ENCODE results near the gene FANCC. TPM values are rescaled to one million over a fixed set of nuclear protein-coding genes. Genes with fewer than 3 reads are reported as not detected.

The FANCC gene
- total and polyA plus RNA-seq, 2 of the 13 experiments (the other 11 are each of a cell fraction or from before 2014, with no cell fraction given): 7.4 to 8.6 TPM

GRCh38 chr9:95167998-95168397 lies 149.5 kb downstream of the FANCC start:
- H2AFZ ChIP-seq (ENCODE audit: low read length): no peak overlapping the region
- WGBS (ENCODE audit: low lambda C conversion rate): 60% methylated on average over 4 of the region's 4 CpGs
- no peak overlapping the region for H3K4me2 ChIP-seq (ENCODE audit: low read depth, low read length)
- intact Hi-C loops (cut with micrococcal nuclease; ENCODE audit: unreplicated experiment): no loop called here
- H3K79me2 ChIP-seq (ENCODE audit: insufficient read depth, low read length): no peaks in the 10 kb centered on the region
- FAIRE-seq (peak; percentile 80), ATAC-seq (peak; percentile 69), DNase-seq (ENCODE audit: low spot score) (peak; percentile 58)
- H4K20me1 ChIP-seq (ENCODE audit: insufficient read depth, low read length): no peaks in the 10 kb centered on the region
- POLR2A ChIA-PET: interaction anchor here (1.0 kb wide), 1 partner anchor 614 kb away, joined by 4 read pairs; no protein-coding TSS in a partner anchor
- H3K9me3 ChIP-seq (ENCODE audit: low read length): no peaks in the 10 kb centered on the region
- CTCF ChIA-PET (ENCODE audit: low intra/inter-chr PET ratio, low total read pairs): interaction anchor here (1.7 kb wide), 1 partner anchor 487 kb away, joined by 7 read pairs; no protein-coding TSS in a partner anchor
- no peaks in the 10 kb centered on the region for H3K27me3 ChIP-seq (ENCODE audit: control insufficient read depth in 1 of 2, insufficient read depth in 2 of 2, low read length in 2 of 2)
- H3K27ac ChIP-seq (ENCODE audit: extremely low read length, insufficient read depth, low read length): no peak overlapping the region
- H3K4me1 ChIP-seq (ENCODE audit: insufficient read depth, low read length): no peaks in the 10 kb centered on the region
- peaks cover 2 to 14% of the 10 kb centered on the region in 2 experiments; a peak in 2 of 5 replicates for H3K36me3 ChIP-seq (replicated peaks in 1 of 2; ENCODE audit: control insufficient read depth in 1 of 2, insufficient read depth in 2 of 2, low read length in 2 of 2)
- no peak overlapping the region for H3K9ac ChIP-seq (ENCODE audit: insufficient read depth, low read depth, low read length)
- no TSS peak for BruUV-seq (replicated peaks)
- in situ Hi-C loops (cut with HindIII; ENCODE audit: extremely low pct_ligation_motif_present, low pct_unique_long_range_greater_than_20kb): no loop called here
- TF ChIP-seq STAG1 (CRISPR knock-in tag; IDR thresholded peaks at IDR 0.05): peak; percentile 78
- no peak for TF ChIP-seq ZNF512 (CRISPR knock-in tag; IDR thresholded peaks at IDR 0.05)
- no peak for TF ChIP-seq ATF2 (CRISPR knock-in tag; IDR thresholded peaks at IDR 0.05)
- no peak for TF ChIP-seq TCF7L2 (IDR thresholded peaks at IDR 0.05; ENCODE audit: low read depth, low read length)
- TF ChIP-seq ZNF563 (CRISPR knock-in tag; IDR thresholded peaks at IDR 0.05): no peak
- peak; percentile 77 for TF ChIP-seq CTCF (CRISPR knock-in tag; IDR thresholded peaks at IDR 0.05)
- TF ChIP-seq ZNF761 (CRISPR knock-in tag; conservative IDR thresholded peaks at IDR 0.05): 0 out of 2 replicates have a peak, but pooled peaks have one; percentile 56
- 0 out of 2 replicates have a peak, but pooled peaks have one; percentile 47 for TF ChIP-seq SMC3 (IDR thresholded peaks at IDR 0.05; ENCODE audit: low read length)
- no peak for TF ChIP-seq THAP11 (CRISPR knock-in tag; IDR thresholded peaks at IDR 0.05)
- no peak for TF ChIP-seq ZNF569 (CRISPR knock-in tag; IDR thresholded peaks at IDR 0.05; ENCODE audit: borderline replicate concordance)
- TF ChIP-seq ZMYM4 (CRISPR knock-in tag; IDR thresholded peaks at IDR 0.05): 0 out of 2 replicates have a peak, but pooled peaks have one; percentile 21
- peak; percentile 52 for TF ChIP-seq RAD21 (CRISPR knock-in tag; IDR thresholded peaks at IDR 0.05)
- peak; percentile 32 for TF ChIP-seq XRCC5 (optimal IDR thresholded peaks at IDR 0.05; ENCODE audit: low read length)
- no peak overlapping the region for H3K4me3 ChIP-seq (replicated peaks in 1 of 3; ENCODE audit: insufficient read depth in 1 of 3, low read depth in 2 of 3, low read length in 3 of 3)
